A673 (cell line): ENCODE measurements around the gene TNFAIP8. TPM values are rescaled to one million over a fixed set of nuclear protein-coding genes. Genes with fewer than 3 reads are reported as not detected.

Source experiments
- BruUV-seq: library from RNA; stranded (reverse); fragments of 400-500 nt; replicated peaks from 2 replicates; lab custom pipeline; 2021; lab: Mats Ljungman, UMichigan
- CTCF ChIA-PET: fragments of 300-600 bp; sonication (Branson Sonifier 250); formaldehyde crosslinking; loops from one replicate; lab custom pipeline; 2022; ENCODE audit warnings: antibody characterized with exemption; lab: Charles Lee
- POLR2A ChIA-PET: fragments of 300-600 bp; sonication (Branson Sonifier 250); formaldehyde crosslinking; loops from one replicate; lab custom pipeline; 2022; ENCODE audit warnings: antibody characterized with exemption; ENCODE audit not compliant: low non-redundant PET; lab: Charles Lee
- DNase-seq: peaks from one replicate; pipeline ENCODE4 v3.0.0-alpha.2; 2015; ENCODE audit warnings: low spot score
- H3K27ac ChIP-seq: fragments of 200-600 bp; sonication (generic); 2 replicates; pipeline ENCODE4 v1.5.1; 2016; ENCODE audit warnings: mixed run types, low read depth, mild to moderate bottlenecking, mixed read lengths, antibody characterized with exemption, low read length; ENCODE audit not compliant: poor library complexity, severe bottlenecking
- H3K27me3 ChIP-seq: fragments of 200-600 bp; sonication (generic); replicated peaks from 2 replicates; pipeline ENCODE4 v1.6.1; 2017; ENCODE audit warnings: mixed run types, low read depth, mild to moderate bottlenecking, mixed read lengths, antibody characterized with exemption, low read length; ENCODE audit not compliant: insufficient read depth, poor library complexity
- H3K36me3 ChIP-seq: fragments of 200-600 bp; sonication (generic); 2 replicates; pipeline ENCODE4 v1.6.1; 2016; ENCODE audit warnings: mixed run types, mild to moderate bottlenecking, mixed read lengths, antibody characterized with exemption, low read length; ENCODE audit not compliant: insufficient read depth, poor library complexity, severe bottlenecking
- H3K4me1 ChIP-seq: fragments of 200-600 bp; sonication (generic); 2 replicates; pipeline ENCODE4 v1.6.1; 2017; ENCODE audit warnings: mixed run types, mild to moderate bottlenecking, mixed read lengths, antibody characterized with exemption, low read length; ENCODE audit not compliant: insufficient read depth, poor library complexity, severe bottlenecking
- H3K4me3 ChIP-seq: fragments of 200-600 bp; sonication (generic); 2 replicates; pipeline ENCODE4 v1.5.1; 2016; ENCODE audit warnings: low read depth, mixed run types, mild to moderate bottlenecking, mixed read lengths, low read length; ENCODE audit not compliant: poor library complexity, severe bottlenecking
- H3K9me3 ChIP-seq: fragments of 200-600 bp; sonication (generic); 2 replicates; pipeline ENCODE4 v1.6.1; 2016; ENCODE audit warnings: mixed run types, low read depth, mild to moderate bottlenecking, mixed read lengths, antibody characterized with exemption, low read length; ENCODE audit not compliant: poor library complexity, severe bottlenecking
- EZH2 ChIP-seq: fragments of 200-600 bp; sonication (generic); IDR thresholded peaks from 2 replicates; pipeline ENCODE4 v1.6.1; 2017; ENCODE audit warnings: borderline replicate concordance, low read depth, mild to moderate bottlenecking, mixed read lengths, antibody characterized with exemption, low read length; ENCODE audit not compliant: poor library complexity, severe bottlenecking
- intact Hi-C: fragments of 100-400 bp; cut with micrococcal nuclease; formaldehyde crosslinking; loops from one replicate; pipeline ENCODE4 v1.10.0; 2022; ENCODE audit not compliant: unreplicated experiment
- total RNA-seq: library from RNA; stranded (reverse); gene quantifications from 2 replicates; pipeline ENCODE4 v1.2.3, GENCODE V29; 2021
- TF ChIP-seq, protein P1 (sequence below): fragments of 300-800, 200-600 bp; sonication (generic); conservative IDR thresholded peaks from 2 replicates; pipeline ENCODE4 v1.5.1; 2017; ENCODE audit warnings: low read depth, mild to moderate bottlenecking, antibody characterized with exemption, low read length, moderate library complexity, mixed read lengths

TNFAIP8 gene
- total RNA-seq, 1 experiment from 2014 or later: 6.8 TPM

- no peak for DNase-seq
- intact Hi-C loops: loop anchor here (5.0 kb wide), 2 partner anchors 92 to 333 kb away; partner anchors contain the start of gene DTWD2
- Histone ChIP-seq H3K36me3 (no peaks in the 10 kb centered on the region), H3K4me3 (no peak overlapping the region), H3K27ac (no peak overlapping the region), H3K9me3 (no peaks in the 10 kb centered on the region), H3K27me3 (no peaks in the 10 kb centered on the region), H3K4me1 (peaks cover 31% of the 10 kb centered on the region)
- TF ChIP-seq, protein P1, sequence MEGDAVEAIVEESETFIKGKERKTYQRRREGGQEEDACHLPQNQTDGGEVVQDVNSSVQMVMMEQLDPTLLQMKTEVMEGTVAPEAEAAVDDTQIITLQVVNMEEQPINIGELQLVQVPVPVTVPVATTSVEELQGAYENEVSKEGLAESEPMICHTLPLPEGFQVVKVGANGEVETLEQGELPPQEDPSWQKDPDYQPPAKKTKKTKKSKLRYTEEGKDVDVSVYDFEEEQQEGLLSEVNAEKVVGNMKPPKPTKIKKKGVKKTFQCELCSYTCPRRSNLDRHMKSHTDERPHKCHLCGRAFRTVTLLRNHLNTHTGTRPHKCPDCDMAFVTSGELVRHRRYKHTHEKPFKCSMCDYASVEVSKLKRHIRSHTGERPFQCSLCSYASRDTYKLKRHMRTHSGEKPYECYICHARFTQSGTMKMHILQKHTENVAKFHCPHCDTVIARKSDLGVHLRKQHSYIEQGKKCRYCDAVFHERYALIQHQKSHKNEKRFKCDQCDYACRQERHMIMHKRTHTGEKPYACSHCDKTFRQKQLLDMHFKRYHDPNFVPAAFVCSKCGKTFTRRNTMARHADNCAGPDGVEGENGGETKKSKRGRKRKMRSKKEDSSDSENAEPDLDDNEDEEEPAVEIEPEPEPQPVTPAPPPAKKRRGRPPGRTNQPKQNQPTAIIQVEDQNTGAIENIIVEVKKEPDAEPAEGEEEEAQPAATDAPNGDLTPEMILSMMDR: no peak
- TF ChIP-seq EZH2: no peak
- BruUV-seq: no TSS peak
- CTCF ChIA-PET: no interaction called here
- POLR2A ChIA-PET: no interaction called here
Measured at GRCh38 chr5:119319890-119320289, 35.9 kb upstream of the TNFAIP8 start.

GRCh38 chr5:119321569-119322311 is 34.1 kb upstream of the TNFAIP8 start:
- TF ChIP-seq EZH2: no peak
- TF ChIP-seq, protein P1: no peak
- Histone ChIP-seq H3K27ac (no peak overlapping the region), H3K27me3 (no peaks in the 10 kb centered on the region), H3K4me3 (no peak overlapping the region), H3K36me3 (no peaks in the 10 kb centered on the region), H3K9me3 (no peaks in the 10 kb centered on the region), H3K4me1 (peaks cover 20% of the 10 kb centered on the region)
- no TSS peak for BruUV-seq
- CTCF ChIA-PET: no interaction called here
- intact Hi-C loops: loop anchor here (5.0 kb wide), 1 partner anchor 334 kb away; the partner anchor contains the start of gene DTWD2
- DNase-seq: no peak
- POLR2A ChIA-PET: no interaction called here

- Histone ChIP-seq H3K4me3 (no peak overlapping the region), H3K36me3 (no peaks in the 10 kb centered on the region), H3K27ac (no peak overlapping the region), H3K9me3 (no peaks in the 10 kb centered on the region), H3K27me3 (no peaks in the 10 kb centered on the region), H3K4me1 (peaks cover 20% of the 10 kb centered on the region)
- CTCF ChIA-PET: no interaction called here
- POLR2A ChIA-PET: no interaction called here
- BruUV-seq: no TSS peak
- no peak for DNase-seq
- intact Hi-C loops: loop anchor here (5.0 kb wide), 1 partner anchor 335 kb away; the partner anchor contains the start of gene DTWD2
- TF ChIP-seq, protein P1: no peak
- no peak for TF ChIP-seq EZH2
Measured at GRCh38 chr5:119322312-119322947, 33.4 kb upstream of the TNFAIP8 start.
